OCI-LY7 (cell line): ENCODE results near the gene KLF13.

Source experiments
- EZH2phosphoT487 ChIP-seq: fragments of 200-600 bp; sonication (generic); IDR thresholded peaks from 2 replicates; pipeline ENCODE4 v1.6.1; 2018; ENCODE audit warnings: low read depth, borderline replicate concordance, mild to moderate bottlenecking, mixed run types, antibody characterized with exemption, low read length, moderate library complexity, mixed read lengths
- TF ChIP-seq, protein P1 (sequence below): fragments of 200-600 bp; sonication (generic); conservative IDR thresholded peaks from 2 replicates; pipeline ENCODE4 v1.5.1; 2014; ENCODE audit warnings: mild to moderate bottlenecking, antibody characterized with exemption, low read length, moderate library complexity, mixed read lengths

DNA sequence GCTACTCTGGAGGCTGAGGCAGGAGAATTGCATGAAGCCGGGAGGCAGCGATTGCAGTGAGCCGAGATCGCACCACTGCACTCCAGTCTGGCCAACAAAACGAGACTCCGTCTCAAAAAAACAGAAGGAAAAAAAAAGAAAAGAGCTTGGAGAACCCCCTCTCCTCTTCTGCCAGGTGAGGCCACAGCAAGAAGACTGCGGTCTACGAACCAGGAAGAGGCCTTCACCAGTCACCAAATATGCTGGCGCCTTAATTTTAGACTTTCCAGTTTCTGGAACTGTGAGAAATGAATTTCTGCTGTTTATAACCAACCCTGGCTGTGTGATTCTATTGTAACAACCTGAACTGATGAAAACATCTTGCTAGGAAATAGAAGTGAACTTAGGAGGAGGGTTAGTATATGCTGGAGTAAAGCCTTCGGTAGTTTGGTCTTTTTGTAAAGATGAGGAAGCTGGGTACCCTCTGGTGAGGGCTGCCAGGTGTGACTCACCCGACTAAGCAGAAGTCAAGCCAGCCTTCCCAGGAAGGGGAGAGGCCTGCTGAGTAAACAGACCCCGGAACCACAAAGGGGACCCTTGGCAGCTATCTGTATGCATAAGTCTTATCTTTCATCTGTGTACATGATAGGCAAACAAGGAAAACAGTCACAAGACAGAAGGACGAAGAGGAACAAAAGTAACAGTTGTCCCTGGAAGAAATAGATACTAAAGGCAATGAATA, 78.7 kb downstream of the KLF13 start:
- TF ChIP-seq, protein P1, sequence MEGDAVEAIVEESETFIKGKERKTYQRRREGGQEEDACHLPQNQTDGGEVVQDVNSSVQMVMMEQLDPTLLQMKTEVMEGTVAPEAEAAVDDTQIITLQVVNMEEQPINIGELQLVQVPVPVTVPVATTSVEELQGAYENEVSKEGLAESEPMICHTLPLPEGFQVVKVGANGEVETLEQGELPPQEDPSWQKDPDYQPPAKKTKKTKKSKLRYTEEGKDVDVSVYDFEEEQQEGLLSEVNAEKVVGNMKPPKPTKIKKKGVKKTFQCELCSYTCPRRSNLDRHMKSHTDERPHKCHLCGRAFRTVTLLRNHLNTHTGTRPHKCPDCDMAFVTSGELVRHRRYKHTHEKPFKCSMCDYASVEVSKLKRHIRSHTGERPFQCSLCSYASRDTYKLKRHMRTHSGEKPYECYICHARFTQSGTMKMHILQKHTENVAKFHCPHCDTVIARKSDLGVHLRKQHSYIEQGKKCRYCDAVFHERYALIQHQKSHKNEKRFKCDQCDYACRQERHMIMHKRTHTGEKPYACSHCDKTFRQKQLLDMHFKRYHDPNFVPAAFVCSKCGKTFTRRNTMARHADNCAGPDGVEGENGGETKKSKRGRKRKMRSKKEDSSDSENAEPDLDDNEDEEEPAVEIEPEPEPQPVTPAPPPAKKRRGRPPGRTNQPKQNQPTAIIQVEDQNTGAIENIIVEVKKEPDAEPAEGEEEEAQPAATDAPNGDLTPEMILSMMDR = no peak
- TF ChIP-seq EZH2phosphoT487 = no peak
